ENCODE measurements around the gene ZNF32.
"Not testable (repeated sequence)": the region's sequence is repeated elsewhere in the genome, so short reads cannot be mapped to it uniquely, and the experiment has no call there.

ZNF32 gene

GRCh38 chr10:43635816-43636215, 12.9 kb downstream of the ZNF32 start:
- DNase-seq: not testable (repeated sequence)

DNA sequence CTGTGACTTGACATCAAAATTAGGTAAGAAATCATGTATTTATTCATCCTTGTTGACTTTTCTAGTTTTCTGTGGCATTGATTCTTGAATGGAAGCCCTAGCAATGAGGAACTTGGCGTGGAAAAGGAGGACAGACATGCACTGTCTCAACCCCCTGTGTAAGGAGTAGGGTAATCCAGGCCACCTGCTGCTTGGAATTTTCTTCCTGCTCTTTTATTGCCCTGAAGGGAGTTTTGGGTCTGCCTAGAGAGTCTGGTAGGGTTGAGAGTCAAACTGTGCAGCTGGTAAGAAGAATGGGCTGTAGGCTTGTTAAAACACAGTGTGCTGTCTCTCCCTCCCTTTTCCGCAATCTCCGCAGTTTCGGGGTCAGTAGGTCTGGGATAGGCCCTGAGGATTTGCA, 19.7 kb downstream of the ZNF32 start:
- DNase-seq: no peak

DNA sequence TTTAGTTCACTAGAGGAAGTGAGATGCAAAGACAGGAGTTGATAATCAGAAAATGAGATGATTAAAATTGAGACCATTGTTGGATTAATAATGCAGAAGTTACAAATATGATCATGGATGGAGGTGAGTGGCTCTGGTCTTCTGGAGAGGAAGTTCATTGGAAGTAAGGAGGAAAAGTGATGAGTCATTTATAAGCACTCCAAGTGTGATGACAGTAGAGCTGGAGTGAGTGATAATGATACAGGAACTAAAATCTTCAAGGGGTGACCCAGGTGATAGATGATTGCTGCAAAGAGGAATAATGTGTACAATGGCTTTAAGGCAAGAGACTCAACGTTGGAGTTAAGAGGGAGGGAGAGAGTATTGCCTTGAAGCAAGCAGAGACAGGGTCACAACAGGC, 20.7 kb downstream of the ZNF32 start:
- no peak for DNase-seq

DNA sequence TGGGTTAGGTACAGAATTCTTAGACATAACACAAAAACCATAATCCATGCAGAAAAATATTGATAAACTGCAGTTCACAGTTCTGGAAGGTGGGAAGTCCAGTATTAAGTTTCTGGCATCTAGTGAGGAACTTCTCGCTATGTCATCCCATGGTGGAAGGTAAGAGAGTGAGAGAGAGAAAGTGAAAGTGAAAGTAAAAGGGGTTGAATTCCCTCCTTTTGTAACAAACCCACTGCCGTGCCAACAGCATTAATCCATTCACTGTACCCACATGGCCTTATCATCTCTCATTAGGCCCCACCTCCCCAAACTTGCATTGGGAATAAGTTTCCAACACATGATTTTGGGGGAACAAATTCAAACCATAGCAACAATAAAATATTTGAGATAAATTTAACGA, 25.3 kb downstream of the ZNF32 start:
- DNase-seq: no peak

GRCh38 chr10:43622038-43622437, 26.6 kb downstream of the ZNF32 start:
- DNase-seq: no peak

- DNase-seq: no peak
Measured at GRCh38 chr10:43619368-43619767, 29.3 kb downstream of the ZNF32 start.

GRCh38 chr10:43616697-43617370, 31.8 kb downstream of the ZNF32 start:
- DNase-seq: no peak

- DNase-seq: no peak
Measured at GRCh38 chr10:43610636-43611035, 38.0 kb downstream of the ZNF32 start.

DNA sequence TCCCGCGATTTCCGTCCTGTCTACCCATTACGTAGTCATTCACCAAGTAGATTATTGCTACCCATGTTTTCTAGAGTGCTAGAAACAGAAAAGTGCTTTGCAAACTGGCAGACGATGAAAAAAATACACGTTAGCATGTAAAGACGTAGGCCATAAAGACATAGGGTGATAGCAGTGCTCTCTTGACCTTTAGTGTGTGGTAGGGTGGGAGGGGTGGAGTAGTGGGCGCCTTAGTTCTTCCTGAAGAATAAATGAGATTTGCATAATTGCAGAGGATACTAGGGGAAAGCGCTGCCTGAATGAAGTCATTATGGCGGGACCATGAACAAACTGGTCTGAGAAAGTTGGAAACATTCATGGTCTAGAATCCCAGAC, 41.5 kb downstream of the ZNF32 start:
- DNase-seq: no peak

GRCh38 chr10:43606323-43607198, 42.1 kb downstream of the ZNF32 start, which contains the start of gene ZNF485:
Gene ZNF485 (plus strand): TSS chr10:43606438. CDS start chr10:43607051, 613 bp downstream.
- peak; percentile 77 for DNase-seq

DNA sequence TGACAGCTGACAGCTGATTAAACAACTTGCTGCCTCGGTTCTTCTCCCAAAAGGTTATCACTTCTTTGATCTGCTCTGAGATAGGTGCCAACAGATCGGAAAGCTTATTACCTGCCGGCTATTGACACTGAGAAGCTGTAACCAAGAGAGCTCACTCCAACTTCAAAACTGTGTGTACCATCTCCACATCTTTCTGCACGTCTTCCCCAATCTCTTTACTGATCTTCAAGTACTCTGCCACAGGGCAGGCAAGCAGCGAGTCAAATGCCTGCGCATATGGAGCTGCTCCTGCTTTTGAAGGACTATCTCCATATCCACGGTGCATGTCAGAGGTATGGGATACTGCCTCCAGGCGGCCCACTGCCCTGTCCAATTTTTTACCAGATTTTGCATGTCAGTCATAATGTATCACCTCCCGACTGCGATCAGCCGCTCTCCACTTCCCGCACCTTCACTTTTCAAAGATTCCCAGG, 42.8 kb downstream of the ZNF32 start:
- DNase-seq: no peak

- not testable (repeated sequence) for DNase-seq
Measured at GRCh38 chr10:43601576-43601975, 47.1 kb downstream of the ZNF32 start.

- no peak for DNase-seq
Measured at GRCh38 chr10:43599333-43599732, 49.3 kb downstream of the ZNF32 start.

DNA sequence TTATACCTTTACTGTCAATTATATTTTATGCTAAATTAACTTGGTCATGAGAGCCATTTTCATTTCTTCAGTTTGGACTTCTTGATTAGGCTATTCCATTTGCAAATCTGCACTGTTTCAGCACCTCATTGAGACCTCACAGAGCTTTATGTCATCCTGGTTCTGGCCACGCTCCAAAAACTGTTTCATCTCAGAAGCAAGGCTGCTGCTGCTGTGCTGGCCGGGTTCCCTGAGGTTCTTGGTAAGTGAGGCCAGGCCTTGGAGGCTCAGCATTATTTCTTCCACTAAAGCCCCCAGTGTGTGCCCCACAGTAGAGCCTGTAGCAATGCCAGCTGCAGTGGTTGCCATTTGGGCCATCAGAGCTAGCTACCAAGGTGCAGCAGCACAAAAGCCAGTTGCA, 50.2 kb downstream of the ZNF32 start:
- no peak for DNase-seq

GRCh38 chr10:43596546-43596945, 52.1 kb downstream of the ZNF32 start:
- DNase-seq: no peak

GRCh38 chr10:43595739-43596298, 52.9 kb downstream of the ZNF32 start:
- DNase-seq: no peak

GRCh38 chr10:43594944-43595589, 53.6 kb downstream of the ZNF32 start:
- no peak for DNase-seq
